NCI-H146 treated with DMSO at 0.1 percent for 48 hours (cell line): ENCODE measurements around the gene IL18RAP.

Experiments
- DNase-seq: peaks from one replicate; lab custom pipeline; 2025; ENCODE audit not compliant: unreplicated experiment; lab: John Stamatoyannopoulos, UW

IL18RAP gene

GRCh38 chr2:102494570-102494969 lies 71.6 kb downstream of the IL18RAP start:
- no peak for DNase-seq

- DNase-seq: no peak
These were observed 75.5 kb downstream of the IL18RAP start for GRCh38 chr2:102498414-102498813.

DNA sequence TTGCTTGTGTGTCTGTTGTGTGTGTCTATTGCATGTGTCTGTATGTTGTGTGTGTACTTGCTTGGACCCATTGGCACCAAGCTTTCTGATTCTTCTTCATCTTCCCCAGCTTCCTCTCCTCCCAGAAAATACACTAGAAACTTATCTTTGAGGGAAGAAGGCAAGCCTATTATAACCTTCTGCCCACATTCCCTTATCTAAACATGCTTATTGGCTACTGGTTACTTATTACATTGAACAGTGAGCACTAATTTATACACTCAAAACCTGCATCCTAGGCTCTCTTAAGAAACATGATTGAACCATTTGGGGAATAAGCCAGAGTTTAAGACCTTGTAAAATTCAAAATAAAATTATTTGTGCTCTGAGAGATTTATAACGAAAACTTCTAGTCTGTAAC lies 76.6 kb downstream of the IL18RAP start:
- DNase-seq: no peak
